Measurements from ENCODE around the gene SYNGR2. TPM values are rescaled to one million over a fixed set of nuclear protein-coding genes. Genes with fewer than 3 reads are reported as not detected.

Gene SYNGR2
- total and polyA plus RNA-seq, 2 donors (not counting 3 experiments of a cell fraction or from before 2014, with no cell fraction given): 65.9 to 281 TPM

DNA sequence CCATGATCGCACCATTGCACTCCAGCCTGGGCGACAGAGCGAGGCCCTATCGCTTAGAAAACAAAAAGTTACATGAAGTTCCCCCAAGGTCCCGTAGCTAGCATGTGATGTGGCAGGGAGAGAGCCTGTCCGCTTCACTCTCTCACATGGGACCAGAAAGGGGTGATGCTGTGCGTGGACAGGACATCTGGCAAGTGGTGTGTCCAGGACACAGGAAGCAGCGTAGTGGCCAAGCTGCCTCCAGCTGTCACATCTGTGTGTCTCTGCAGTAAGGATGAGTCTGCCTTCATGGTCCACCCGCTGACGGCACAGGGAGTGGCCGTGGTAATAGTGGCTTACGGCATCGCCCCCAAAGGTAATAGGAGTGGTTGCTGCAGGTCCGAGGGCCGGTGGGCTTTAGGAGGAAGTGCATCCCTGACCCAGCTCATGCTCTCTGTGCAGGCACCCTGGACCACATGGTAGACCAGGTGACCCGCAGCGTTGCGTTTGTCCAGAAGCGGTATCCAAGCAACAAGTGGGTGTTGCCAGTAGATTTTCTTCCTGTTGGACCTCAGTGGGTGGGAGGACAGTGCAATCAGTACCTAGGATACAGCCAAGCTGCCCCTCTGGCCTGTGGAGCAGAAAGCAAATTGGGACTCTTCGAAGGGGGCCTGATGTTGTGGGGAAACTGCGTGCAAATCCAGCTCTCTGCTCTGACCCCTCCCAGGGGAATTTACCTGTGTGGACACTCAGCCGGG is 36.2 kb downstream of the SYNGR2 start:
- no peaks in the 10 kb centered on the region for H3K27me3 ChIP-seq (ENCODE audit: control insufficient read depth in 2 of 2, insufficient read depth in 2 of 2, low read length in 2 of 2)
- no peak overlapping the region for H3K9ac ChIP-seq (replicated peaks; ENCODE audit: extremely low read depth, insufficient read depth, low read length)
- no peak for DNase-seq (ENCODE audit: low read depth, low spot score)
- no TSS peak for BruUV-seq (replicated peaks)
- no peak overlapping the region for H3K4me2 ChIP-seq (ENCODE audit: insufficient read depth, low read length)
- CTCF ChIA-PET: interaction anchor here (1.7 kb wide), 1 partner anchor 28 kb away, joined by 4 read pairs; no protein-coding TSS in a partner anchor
- H4K20me1 ChIP-seq (replicated peaks; ENCODE audit: control insufficient read depth, extremely low read depth, insufficient read depth, low read length): no peaks in the 10 kb centered on the region
- no peaks in the 10 kb centered on the region for H3K9me3 ChIP-seq (replicated peaks; ENCODE audit: control insufficient read depth, insufficient read depth, low read length)
- peaks cover 0 to 12% of the 10 kb centered on the region in 2 experiments for H3K36me3 ChIP-seq (ENCODE audit: control insufficient read depth in 2 of 2, extremely low read depth in 1 of 2, insufficient read depth in 2 of 2, low read length in 2 of 2)
- H3K27ac ChIP-seq (ENCODE audit: insufficient read depth, low read depth, low read length): no peak overlapping the region
- H3K9me1 ChIP-seq (replicated peaks; ENCODE audit: control insufficient read depth, extremely low read depth, insufficient read depth, low read length): no peaks in the 10 kb centered on the region
- no peaks in the 10 kb centered on the region for H3K4me1 ChIP-seq (ENCODE audit: control insufficient read depth, extremely low read depth, insufficient read depth, low read length)
- H2AFZ ChIP-seq (ENCODE audit: low read depth, low read length): no peak overlapping the region
- POLR2A ChIA-PET: no interaction called here
- TF ChIP-seq JUN (IDR thresholded peaks at IDR 0.05; ENCODE audit: borderline replicate concordance, insufficient read depth, insufficient read length, low read depth): no peak
- no peak for TF ChIP-seq GATA2 (IDR thresholded peaks at IDR 0.05; ENCODE audit: insufficient read depth, insufficient read length, low read depth, low read length)
- no peak for TF ChIP-seq POLR2AphosphoS5 (IDR thresholded peaks at IDR 0.05; ENCODE audit: insufficient read depth, low read depth, low read length)
- no peak for TF ChIP-seq POLR2A (IDR thresholded peaks at IDR 0.05; ENCODE audit: low read depth, low read length)
- TF ChIP-seq, protein P1, sequence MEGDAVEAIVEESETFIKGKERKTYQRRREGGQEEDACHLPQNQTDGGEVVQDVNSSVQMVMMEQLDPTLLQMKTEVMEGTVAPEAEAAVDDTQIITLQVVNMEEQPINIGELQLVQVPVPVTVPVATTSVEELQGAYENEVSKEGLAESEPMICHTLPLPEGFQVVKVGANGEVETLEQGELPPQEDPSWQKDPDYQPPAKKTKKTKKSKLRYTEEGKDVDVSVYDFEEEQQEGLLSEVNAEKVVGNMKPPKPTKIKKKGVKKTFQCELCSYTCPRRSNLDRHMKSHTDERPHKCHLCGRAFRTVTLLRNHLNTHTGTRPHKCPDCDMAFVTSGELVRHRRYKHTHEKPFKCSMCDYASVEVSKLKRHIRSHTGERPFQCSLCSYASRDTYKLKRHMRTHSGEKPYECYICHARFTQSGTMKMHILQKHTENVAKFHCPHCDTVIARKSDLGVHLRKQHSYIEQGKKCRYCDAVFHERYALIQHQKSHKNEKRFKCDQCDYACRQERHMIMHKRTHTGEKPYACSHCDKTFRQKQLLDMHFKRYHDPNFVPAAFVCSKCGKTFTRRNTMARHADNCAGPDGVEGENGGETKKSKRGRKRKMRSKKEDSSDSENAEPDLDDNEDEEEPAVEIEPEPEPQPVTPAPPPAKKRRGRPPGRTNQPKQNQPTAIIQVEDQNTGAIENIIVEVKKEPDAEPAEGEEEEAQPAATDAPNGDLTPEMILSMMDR (IDR thresholded peaks at IDR 0.05; ENCODE audit: extremely low read depth in 1 of 2, insufficient read depth in 1 of 2, low read depth in 1 of 2, low read length in 2 of 2): no peak
- TF ChIP-seq MYC (IDR thresholded peaks at IDR 0.05; ENCODE audit: low read depth, low read length): no peak
- TF ChIP-seq, protein P2, sequence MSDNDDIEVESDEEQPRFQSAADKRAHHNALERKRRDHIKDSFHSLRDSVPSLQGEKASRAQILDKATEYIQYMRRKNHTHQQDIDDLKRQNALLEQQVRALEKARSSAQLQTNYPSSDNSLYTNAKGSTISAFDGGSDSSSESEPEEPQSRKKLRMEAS (IDR thresholded peaks at IDR 0.05; ENCODE audit: insufficient read depth, insufficient read length): no peak
- TF ChIP-seq EZH2 (IDR thresholded peaks at IDR 0.05; ENCODE audit: borderline replicate concordance, low read depth, low read length, severe bottlenecking): no peak
- no peak for TF ChIP-seq FOS (IDR thresholded peaks at IDR 0.05; ENCODE audit: borderline replicate concordance, insufficient read depth, low read length)
- intact Hi-C loops (cut with micrococcal nuclease) (no loop called here), dilution Hi-C loops (cut with MboI; ENCODE audit: extremely low pct_ligation_motif_present, low sequenced_read_pairs) (no loop called here)
- H3K79me2 ChIP-seq (ENCODE audit: control insufficient read depth, insufficient read depth, low read length): no peaks in the 10 kb centered on the region
- FAIRE-seq: no peak
- H3K4me3 ChIP-seq (replicated peaks in 1 of 3; ENCODE audit: insufficient read depth in 1 of 3, low read depth in 1 of 3, low read length in 3 of 3): no peak overlapping the region

Data from endothelial cell of umbilical vein (primary cell).